Neural cell (in vitro differentiated cells): ENCODE results near the gene JPT1. TPM values are rescaled to one million over a fixed set of nuclear protein-coding genes. Genes with fewer than 3 reads are reported as not detected.

ENCODE experiments used
- H2AFZ ChIP-seq: fragments of 200-600, 300-800 bp; sonication (generic), shearing (Covaris generic); 2 replicates; pipeline ENCODE4 v1.6.0; 2014; ENCODE audit warnings: low read depth, mild to moderate bottlenecking, antibody characterized with exemption, low read length, moderate library complexity
- H3F3A ChIP-seq: fragments of 200-600 bp; shearing (Covaris generic); 2 replicates; pipeline ENCODE4 v1.6.1; 2016; ENCODE audit warnings: mild to moderate bottlenecking, moderate library complexity, mixed read lengths, antibody characterized with exemption, low read length; ENCODE audit not compliant: insufficient read depth, poor library complexity, severe bottlenecking
- H3K27ac ChIP-seq: fragments of 200-600, 300-800 bp; sonication (generic), shearing (Covaris generic); 2 replicates; pipeline ENCODE4 v1.5.1; 2014; ENCODE audit warnings: mild to moderate bottlenecking, low read length, moderate library complexity
- H3K27me3 ChIP-seq: fragments of 300-800, 200-600 bp; sonication (generic), shearing (Covaris generic); 2 replicates; pipeline ENCODE4 v1.6.0; 2014; ENCODE audit warnings: mild to moderate bottlenecking, low read depth, low read length, moderate library complexity; ENCODE audit not compliant: insufficient read depth
- H3K36me3 ChIP-seq: fragments of 300-800, 200-600 bp; sonication (generic), shearing (Covaris generic); 2 replicates; pipeline ENCODE4 v1.5.1; 2014; ENCODE audit warnings: mild to moderate bottlenecking, antibody characterized with exemption, low read length, moderate library complexity; ENCODE audit not compliant: insufficient read depth
- H3K4me2 ChIP-seq: fragments of 300-800, 200-600 bp; sonication (generic), shearing (Covaris generic); 2 replicates; pipeline ENCODE4 v1.6.0; 2014; ENCODE audit warnings: mild to moderate bottlenecking, low read length
- H3K4me3 ChIP-seq: fragments of 300-800, 200-600 bp; sonication (generic), shearing (Covaris generic); 2 replicates; pipeline ENCODE4 v1.5.1; 2014; ENCODE audit warnings: mild to moderate bottlenecking, low read length, moderate library complexity
- H3K79me2 ChIP-seq: fragments of 200-600 bp; shearing (Covaris generic); replicated peaks from 2 replicates; pipeline ENCODE4 v1.6.0; 2014; ENCODE audit warnings: mild to moderate bottlenecking, low read length, moderate library complexity; ENCODE audit not compliant: insufficient read depth
- H3K9ac ChIP-seq: fragments of 300-800, 200-600 bp; sonication (generic), shearing (Covaris generic); 2 replicates; pipeline ENCODE4 v1.6.1; 2016; ENCODE audit warnings: mild to moderate bottlenecking, low read length, mixed read lengths
- H3K9me2 ChIP-seq: fragments of 200-600 bp; shearing (Covaris generic); 2 replicates; pipeline ENCODE4 v1.6.1; 2016; ENCODE audit warnings: mild to moderate bottlenecking, low read length, mixed read lengths; ENCODE audit not compliant: insufficient read depth
- H3K9me3 ChIP-seq: fragments of 200-600, 300-800 bp; sonication (generic), shearing (Covaris generic); 2 replicates; pipeline ENCODE4 v1.6.1; 2016; ENCODE audit warnings: mild to moderate bottlenecking, mixed run types, low read length, moderate library complexity, mixed read lengths
- H4K20me1 ChIP-seq: fragments of 200-600 bp; shearing (Covaris generic); 2 replicates; pipeline ENCODE4 v1.6.1; 2016; ENCODE audit warnings: mild to moderate bottlenecking, mixed run types; ENCODE audit not compliant: insufficient read depth
- CTCF ChIP-seq: fragments of 450-650 bp; IDR thresholded peaks from 2 replicates; pipeline ENCODE4 v1.5.1; 2014; ENCODE audit warnings: antibody characterized with exemption, mild to moderate bottlenecking, moderate library complexity; ENCODE audit not compliant: poor library complexity, severe bottlenecking
- EP300 ChIP-seq: fragments of 450-650 bp; conservative IDR thresholded peaks from 2 replicates; pipeline ENCODE4 v1.6.1; 2014; ENCODE audit warnings: antibody characterized with exemption, mild to moderate bottlenecking, moderate library complexity; ENCODE audit not compliant: poor library complexity, severe bottlenecking
- EZH2 ChIP-seq: fragments of 200-600, 300-800 bp; shearing (Covaris generic), sonication (generic); IDR thresholded peaks from 2 replicates; pipeline ENCODE4 v1.6.1; 2014; ENCODE audit warnings: antibody characterized with exemption, low read length, borderline replicate concordance, mild to moderate bottlenecking; ENCODE audit not compliant: insufficient read depth, poor library complexity, severe bottlenecking
- MXI1 ChIP-seq: fragments of 450-650 bp; conservative IDR thresholded peaks from 2 replicates; pipeline ENCODE4 v1.6.1; 2014; ENCODE audit warnings: antibody characterized with exemption, mild to moderate bottlenecking; ENCODE audit not compliant: poor library complexity, severe bottlenecking
- POLR2AphosphoS5 ChIP-seq: IDR thresholded peaks from 2 replicates; pipeline ENCODE4 v1.6.1; 2012
- RAD21 ChIP-seq: fragments of 450-650 bp; conservative IDR thresholded peaks from 2 replicates; pipeline ENCODE4 v1.6.1; 2014; ENCODE audit warnings: antibody characterized with exemption, mild to moderate bottlenecking, moderate library complexity
- SMC3 ChIP-seq: fragments of 450-650 bp; conservative IDR thresholded peaks from 2 replicates; pipeline ENCODE4 v1.6.1; 2014; ENCODE audit warnings: antibody characterized with exemption, mild to moderate bottlenecking, moderate library complexity; ENCODE audit not compliant: poor library complexity
- TAF1 ChIP-seq: IDR thresholded peaks from 2 replicates; pipeline ENCODE4 v1.6.1; 2012; ENCODE audit warnings: low read depth
- polyA plus RNA-seq: library from polyadenylated mRNA; depleted of rRNA; stranded (reverse); fragments of >200 nt; gene quantifications from 2 replicates; pipeline ENCODE4 v1.2.3, GENCODE V29; 2014
- TF ChIP-seq, protein P1 (sequence below): IDR thresholded peaks from 2 replicates; pipeline ENCODE4 v1.6.1; 2012; ENCODE audit warnings: borderline replicate concordance

The JPT1 gene
- polyA plus RNA-seq, 1 donor from 2014 or later, result 1,721 TPM

GRCh38 chr17:75108193-75108592 is 46.1 kb downstream of the JPT1 start:
- H3K4me3 ChIP-seq, result no peak overlapping the region
- no peaks in the 10 kb centered on the region for H3K9me3 ChIP-seq
- H3K36me3 ChIP-seq, result no peaks in the 10 kb centered on the region
- H3K9me2 ChIP-seq, result no peaks in the 10 kb centered on the region
- H3K27ac ChIP-seq, result no peak overlapping the region
- H4K20me1 ChIP-seq, result no peaks in the 10 kb centered on the region
- no peak overlapping the region for H3K4me2 ChIP-seq
- no peak overlapping the region for H2AFZ ChIP-seq
- TF ChIP-seq RAD21, result no peak
- TF ChIP-seq SMC3, result no peak
- TF ChIP-seq POLR2AphosphoS5, result no peak
- no peak for TF ChIP-seq EZH2
- no peak for TF ChIP-seq TAF1
- TF ChIP-seq, protein P1, sequence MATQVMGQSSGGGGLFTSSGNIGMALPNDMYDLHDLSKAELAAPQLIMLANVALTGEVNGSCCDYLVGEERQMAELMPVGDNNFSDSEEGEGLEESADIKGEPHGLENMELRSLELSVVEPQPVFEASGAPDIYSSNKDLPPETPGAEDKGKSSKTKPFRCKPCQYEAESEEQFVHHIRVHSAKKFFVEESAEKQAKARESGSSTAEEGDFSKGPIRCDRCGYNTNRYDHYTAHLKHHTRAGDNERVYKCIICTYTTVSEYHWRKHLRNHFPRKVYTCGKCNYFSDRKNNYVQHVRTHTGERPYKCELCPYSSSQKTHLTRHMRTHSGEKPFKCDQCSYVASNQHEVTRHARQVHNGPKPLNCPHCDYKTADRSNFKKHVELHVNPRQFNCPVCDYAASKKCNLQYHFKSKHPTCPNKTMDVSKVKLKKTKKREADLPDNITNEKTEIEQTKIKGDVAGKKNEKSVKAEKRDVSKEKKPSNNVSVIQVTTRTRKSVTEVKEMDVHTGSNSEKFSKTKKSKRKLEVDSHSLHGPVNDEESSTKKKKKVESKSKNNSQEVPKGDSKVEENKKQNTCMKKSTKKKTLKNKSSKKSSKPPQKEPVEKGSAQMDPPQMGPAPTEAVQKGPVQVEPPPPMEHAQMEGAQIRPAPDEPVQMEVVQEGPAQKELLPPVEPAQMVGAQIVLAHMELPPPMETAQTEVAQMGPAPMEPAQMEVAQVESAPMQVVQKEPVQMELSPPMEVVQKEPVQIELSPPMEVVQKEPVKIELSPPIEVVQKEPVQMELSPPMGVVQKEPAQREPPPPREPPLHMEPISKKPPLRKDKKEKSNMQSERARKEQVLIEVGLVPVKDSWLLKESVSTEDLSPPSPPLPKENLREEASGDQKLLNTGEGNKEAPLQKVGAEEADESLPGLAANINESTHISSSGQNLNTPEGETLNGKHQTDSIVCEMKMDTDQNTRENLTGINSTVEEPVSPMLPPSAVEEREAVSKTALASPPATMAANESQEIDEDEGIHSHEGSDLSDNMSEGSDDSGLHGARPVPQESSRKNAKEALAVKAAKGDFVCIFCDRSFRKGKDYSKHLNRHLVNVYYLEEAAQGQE, result no peak
- no peak for TF ChIP-seq EP300
- no peak for TF ChIP-seq CTCF
- no peak for TF ChIP-seq MXI1
- no peaks in the 10 kb centered on the region for H3F3A ChIP-seq
- no peaks in the 10 kb centered on the region for H3K27me3 ChIP-seq
- H3K9ac ChIP-seq, result no peak overlapping the region
- peaks cover 6% of the 10 kb centered on the region for H3K79me2 ChIP-seq

- no peaks in the 10 kb centered on the region for H3K9me3 ChIP-seq
- no peak overlapping the region for H3K27ac ChIP-seq
- H3K27me3 ChIP-seq, result no peaks in the 10 kb centered on the region
- no peaks in the 10 kb centered on the region for H3K9me2 ChIP-seq
- H4K20me1 ChIP-seq, result no peaks in the 10 kb centered on the region
- no peak overlapping the region for H3K4me2 ChIP-seq
- H3K79me2 ChIP-seq, result peaks cover 1% of the 10 kb centered on the region
- H3F3A ChIP-seq, result no peaks in the 10 kb centered on the region
- peak; percentile 65 for TF ChIP-seq CTCF
- TF ChIP-seq, protein P1, result no peak
- no peaks in the 10 kb centered on the region for H3K36me3 ChIP-seq
- H3K4me3 ChIP-seq, result no peak overlapping the region
- H3K9ac ChIP-seq, result no peak overlapping the region
- H2AFZ ChIP-seq, result no peak overlapping the region
Measured at GRCh38 chr17:75105126-75106080, 48.9 kb downstream of the JPT1 start.
